Left ventricle myocardium superior (tissue), 1 donor: Measurements from ENCODE around the gene WNK2. TPM values are rescaled to one million over a fixed set of nuclear protein-coding genes. Genes with fewer than 3 reads are reported as not detected.
"Not testable (repeated sequence)": the region's sequence is repeated elsewhere in the genome, so short reads cannot be mapped to it uniquely, and the experiment has no call there.

Source experiments
- ATAC-seq: fragments of 200-7000 bp; cut with Tn5 transposase; one replicate; pipeline ENCODE4 v1.9.1; 2020; ENCODE audit warnings: mild to moderate bottlenecking, moderate library complexity
- DNase-seq: peaks from one replicate; pipeline ENCODE4 v3.0.0-alpha.2; 2020
- intact Hi-C: fragments of 100-400 bp; cut with micrococcal nuclease; formaldehyde crosslinking; loops from one replicate; pipeline ENCODE4 v1.11.0; 2022
- total RNA-seq: library from RNA; stranded (reverse); fragmentation: NEBNext Ultra II Directional; extraction: Animal tissue kit (Norgen Biotek cat#: 25700); gene quantifications from one replicate; pipeline ENCODE4 v1.2.1, GENCODE V29; 2021
- donor health status: DM: no; HTN: yes; CAD: no; lungs with severe emphysema.

The WNK2 gene
- total RNA-seq, 1 donor from 2014 or later, result 250 TPM

DNA sequence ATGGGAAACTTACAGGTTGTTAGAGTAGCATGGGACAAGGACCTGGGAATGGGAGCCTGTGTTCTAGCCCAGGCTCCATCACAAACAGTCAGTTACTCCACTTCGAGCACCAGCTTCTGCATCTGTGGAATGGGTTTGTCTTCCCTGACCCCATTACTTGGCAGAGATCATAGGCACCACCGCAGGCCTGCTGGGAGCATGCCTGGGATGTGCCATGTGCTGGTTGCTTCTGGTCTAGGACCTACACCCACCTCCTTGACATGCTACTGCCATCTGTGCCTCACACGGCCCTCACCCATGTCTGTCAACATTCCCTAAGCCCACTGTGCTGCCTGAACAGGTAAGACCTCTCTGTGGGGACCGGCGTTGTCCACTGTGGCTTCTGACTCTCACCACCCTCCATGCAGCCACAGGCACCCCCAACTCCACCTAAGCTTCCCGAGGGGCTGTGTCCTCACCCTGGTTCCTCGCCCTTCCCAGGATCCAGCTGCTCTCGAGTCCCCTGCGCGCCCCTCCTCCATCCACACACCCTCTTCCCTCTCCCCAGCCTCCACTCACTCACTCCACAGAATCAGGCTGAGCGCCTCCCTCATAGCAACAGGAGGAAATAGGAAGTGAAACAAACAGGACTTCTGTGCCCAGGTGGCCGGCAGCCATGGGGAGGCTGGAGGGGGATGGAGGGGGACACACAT, 181.6 kb downstream of the WNK2 start:
- no peak for ATAC-seq
- intact Hi-C loops, result no loop called here
- DNase-seq, result no peak

DNA sequence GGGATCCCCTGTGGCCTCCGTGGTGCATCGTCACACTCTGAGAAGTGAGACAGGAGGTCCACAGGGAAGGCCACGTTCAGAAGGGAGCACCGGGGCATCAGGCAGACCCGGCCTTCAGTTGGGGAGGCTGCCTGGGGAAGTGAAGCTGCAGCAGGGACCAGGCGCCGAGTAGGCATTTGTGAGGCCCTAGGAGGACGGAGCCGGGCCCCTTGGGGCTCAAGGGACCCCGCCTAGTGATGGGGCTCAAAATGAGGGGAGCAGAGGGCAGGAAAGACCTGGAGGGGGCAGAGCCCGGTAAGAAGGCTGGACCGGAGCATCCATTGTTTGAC, 182.1 kb downstream of the WNK2 start:
- DNase-seq, result no peak
- ATAC-seq, result no peak
- intact Hi-C loops, result no loop called here

DNA sequence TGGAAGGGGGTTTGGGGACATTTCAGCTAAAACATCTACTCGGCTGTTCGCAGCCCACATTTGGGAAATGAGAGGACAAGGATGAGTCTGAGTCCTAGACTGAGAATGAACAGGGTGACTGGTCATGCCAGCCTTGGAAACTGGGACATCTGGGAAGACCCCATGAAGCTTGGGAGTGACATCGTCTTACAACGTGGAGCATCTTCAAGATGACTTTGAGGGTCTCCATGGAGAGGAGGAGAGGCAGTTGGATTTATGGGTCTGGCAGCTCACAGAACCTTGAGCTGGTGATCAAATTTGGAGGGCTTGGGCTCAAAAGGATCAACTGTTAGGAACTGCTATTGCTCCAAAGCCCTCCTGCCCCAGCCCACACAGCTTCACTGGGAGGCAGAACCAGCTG, 182.5 kb downstream of the WNK2 start:
- intact Hi-C loops, ATAC-seq, DNase-seq: not testable (repeated sequence)

DNA sequence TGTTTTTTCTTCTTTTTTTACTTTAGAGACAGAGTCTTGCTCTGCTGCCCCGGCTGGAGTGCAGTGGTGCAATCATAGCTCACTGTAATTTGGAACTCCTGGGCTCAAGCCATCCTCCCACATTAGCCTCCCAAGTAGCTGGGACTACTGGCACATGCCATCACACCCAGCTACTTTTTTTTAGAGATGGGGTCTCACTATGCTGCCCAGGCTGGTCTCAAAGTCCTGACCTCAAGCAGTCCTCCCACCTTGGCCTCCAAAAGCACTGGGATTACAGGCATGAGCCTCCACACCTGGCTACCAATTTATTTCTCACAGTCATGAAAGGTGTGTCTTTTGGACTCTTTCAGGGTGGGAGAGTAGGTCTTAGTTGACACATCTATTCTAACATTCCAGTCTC, 184.5 kb downstream of the WNK2 start:
- intact Hi-C loops, result no loop called here
- no peak for DNase-seq
- ATAC-seq, result no peak

DNA sequence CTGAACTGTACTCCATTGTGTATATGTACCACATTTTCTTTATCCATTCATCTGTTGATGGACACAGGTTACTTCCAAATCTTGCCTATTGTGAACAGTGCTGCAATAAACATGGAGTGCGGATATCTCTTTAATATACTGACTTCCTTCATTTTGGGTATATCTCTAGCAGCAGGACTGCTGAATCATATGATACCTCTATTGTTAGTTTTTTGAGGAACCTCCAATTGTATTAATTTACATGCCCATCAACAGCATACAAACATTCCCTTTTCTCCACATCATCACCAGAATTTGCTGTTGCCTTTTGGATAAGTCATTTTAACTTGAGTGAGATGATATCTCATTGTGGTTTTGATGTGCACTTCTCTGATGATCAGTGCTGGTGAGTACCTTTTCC, 185.7 kb downstream of the WNK2 start:
- no peak for ATAC-seq
- DNase-seq, result no peak
- intact Hi-C loops, result no loop called here

Other genes starting within 250 kb of the WNK2 start
- 3.2 TPM for gene FGD3, start 236.6 kb upstream of the WNK2 start, total RNA-seq
- gene SUSD3, start 125.4 kb upstream of the WNK2 start, total RNA-seq, result 0.87 TPM
- gene CARD19, start 87.9 kb upstream of the WNK2 start, total RNA-seq, result 22.4 TPM
- gene NINJ1, start 49.9 kb upstream of the WNK2 start, total RNA-seq, result 46.8 TPM